IPS DF 6.9 (cell line): ENCODE data around the gene TAS2R19.
"Not testable (repeated sequence)": the region's sequence is repeated elsewhere in the genome, so short reads cannot be mapped to it uniquely, and the experiment has no call there.

ENCODE experiments used
- DNase-seq: peaks from one replicate; pipeline ENCODE4 v3.0.0-alpha.2; 2013; ENCODE audit warnings: low read depth, low spot score
- H3K27ac ChIP-seq: one replicate; pipeline ENCODE4 v1.5.1; 2013; ENCODE audit warnings: low read length, control low read depth
- H3K27me3 ChIP-seq: 2 replicates; pipeline ENCODE4 v1.6.1; 2013; ENCODE audit warnings: mild to moderate bottlenecking, low read length; ENCODE audit not compliant: control insufficient read depth, insufficient read depth
- H3K36me3 ChIP-seq: 2 replicates; pipeline ENCODE4 v1.6.1; 2013; ENCODE audit warnings: low read length; ENCODE audit not compliant: control insufficient read depth, insufficient read depth
- H3K4me1 ChIP-seq: 2 replicates; pipeline ENCODE4 v1.6.1; 2013; ENCODE audit warnings: low read length; ENCODE audit not compliant: control insufficient read depth, insufficient read depth
- H3K4me3 ChIP-seq: 2 replicates; pipeline ENCODE4 v1.5.1; 2013; ENCODE audit warnings: mild to moderate bottlenecking, low read length
- H3K9me3 ChIP-seq: 2 replicates; pipeline ENCODE4 v1.6.1; 2013; ENCODE audit warnings: low read length, inconsistent platforms; ENCODE audit not compliant: control insufficient read depth, insufficient read depth
- WGBS: extraction: QIAGEN DNeasy Blood & Tissue Kit; methylation state at CpG from one replicate; pipeline ENCODE4 v1.1.7; 2013; ENCODE audit warnings: mixed read lengths, missing lambda C conversion rate; ENCODE audit not compliant: insufficient read length, insufficient coverage; 5-methylcytosine and 5-hydroxymethylcytosine counted together

Gene TAS2R19

GRCh38 chr12:11041366-11041765 lies 18.9 kb upstream of the TAS2R19 start:
- not testable (repeated sequence) for DNase-seq, H3K36me3 ChIP-seq, H3K4me3 ChIP-seq, H3K4me1 ChIP-seq, H3K9me3 ChIP-seq, H3K27me3 ChIP-seq, H3K27ac ChIP-seq
- no CpG with 5 or more reads among the region's 2 CpGs for WGBS

GRCh38 chr12:11040162-11040561 lies 17.7 kb upstream of the TAS2R19 start:
- no peak overlapping the region for H3K27ac ChIP-seq
- WGBS: no CpG with 5 or more reads among the region's 1 CpG
- H3K36me3 ChIP-seq: no peaks in the 10 kb centered on the region
- no peak for DNase-seq
- no peak overlapping the region for H3K4me3 ChIP-seq
- no peaks in the 10 kb centered on the region for H3K9me3 ChIP-seq
- no peaks in the 10 kb centered on the region for H3K4me1 ChIP-seq
- no peaks in the 10 kb centered on the region for H3K27me3 ChIP-seq

- H3K36me3 ChIP-seq: no peaks in the 10 kb centered on the region
- no CpG with 5 or more reads among the region's 3 CpGs for WGBS
- no peak for DNase-seq
- H3K9me3 ChIP-seq: no peaks in the 10 kb centered on the region
- H3K27me3 ChIP-seq: no peaks in the 10 kb centered on the region
- H3K4me3 ChIP-seq: no peak overlapping the region
- no peak overlapping the region for H3K27ac ChIP-seq
- no peaks in the 10 kb centered on the region for H3K4me1 ChIP-seq
Observed at GRCh38 chr12:11039171-11039570, 16.8 kb upstream of the TAS2R19 start.

- no CpG with 5 or more reads among the region's 3 CpGs for WGBS
- H3K4me3 ChIP-seq: not testable (repeated sequence)
Observed at GRCh38 chr12:11033959-11034358, 11.5 kb upstream of the TAS2R19 start.

GRCh38 chr12:11031307-11031706 lies 8.9 kb upstream of the TAS2R19 start, which contains the start of gene TAS2R31:
Gene TAS2R31, minus strand, starts transcription at chr12:11031407. Its CDS starts 72 bp downstream, at chr12:11031335.
- Histone ChIP-seq H3K4me3 (no peak within 1 kb of the TSS), H3K4me1 (no peaks in the 10 kb centered on the region), H3K9me3 (no peaks in the 10 kb centered on the region), H3K27ac (no peak within 1 kb of the TSS), H3K36me3 (no peaks in the 10 kb centered on the region), H3K27me3 (no peaks in the 10 kb centered on the region)
- no peak for DNase-seq
- WGBS: no CpG with 5 or more reads among the region's 6 CpGs

More at GRCh38 chr12:11033959-11034358, 11.5 kb upstream of the TAS2R19 start:
- DNase-seq, H3K36me3 ChIP-seq, H3K27me3 ChIP-seq, H3K9me3 ChIP-seq, H3K27ac ChIP-seq, H3K4me1 ChIP-seq: not testable (repeated sequence)

GRCh38 chr12:11026118-11026517 lies 3.7 kb upstream of the TAS2R19 start:
- no peaks in the 10 kb centered on the region for H3K27me3 ChIP-seq
- H3K36me3 ChIP-seq: no peaks in the 10 kb centered on the region
- WGBS: no CpG with 5 or more reads among the region's 6 CpGs
- peak; percentile 20 for DNase-seq
- no peaks in the 10 kb centered on the region for H3K4me1 ChIP-seq
- H3K9me3 ChIP-seq: no peaks in the 10 kb centered on the region
- no peak overlapping the region for H3K27ac ChIP-seq
- no peak overlapping the region for H3K4me3 ChIP-seq

GRCh38 chr12:11023387-11023786 lies 967 bp upstream of the TAS2R19 start:
- Histone ChIP-seq H3K27me3 (no peaks in the 10 kb centered on the region), H3K4me1 (no peaks in the 10 kb centered on the region), H3K27ac (no peak overlapping the region), H3K9me3 (no peaks in the 10 kb centered on the region), H3K4me3 (no peak overlapping the region), H3K36me3 (no peaks in the 10 kb centered on the region)
- no CpG with 5 or more reads among the region's 2 CpGs for WGBS
- DNase-seq: no peak

GRCh38 chr12:11016937-11017336 lies 5.5 kb downstream of the TAS2R19 start:
- H3K27ac ChIP-seq: no peak overlapping the region
- no peaks in the 10 kb centered on the region for H3K36me3 ChIP-seq
- no CpG with 5 or more reads among the region's 1 CpG for WGBS
- no peak overlapping the region for H3K4me3 ChIP-seq
- no peaks in the 10 kb centered on the region for H3K27me3 ChIP-seq
- DNase-seq: no peak
- no peaks in the 10 kb centered on the region for H3K4me1 ChIP-seq
- no peaks in the 10 kb centered on the region for H3K9me3 ChIP-seq

GRCh38 chr12:11015775-11016430 lies 6.5 kb downstream of the TAS2R19 start:
- no peak for DNase-seq
- Histone ChIP-seq H3K27me3 (no peaks in the 10 kb centered on the region), H3K27ac (no peak overlapping the region), H3K36me3 (no peaks in the 10 kb centered on the region), H3K9me3 (no peaks in the 10 kb centered on the region), H3K4me3 (no peak overlapping the region), H3K4me1 (no peaks in the 10 kb centered on the region)
- WGBS: no CpG with 5 or more reads among the region's 4 CpGs

GRCh38 chr12:11014234-11014633 lies 8.2 kb downstream of the TAS2R19 start:
- Histone ChIP-seq H3K27me3 (no peaks in the 10 kb centered on the region), H3K27ac (no peak overlapping the region), H3K36me3 (no peaks in the 10 kb centered on the region), H3K9me3 (no peaks in the 10 kb centered on the region), H3K4me1 (no peaks in the 10 kb centered on the region), H3K4me3 (no peak overlapping the region)
- DNase-seq: no peak

- H3K27me3 ChIP-seq: no peaks in the 10 kb centered on the region
- H3K4me3 ChIP-seq: no peak overlapping the region
- H3K27ac ChIP-seq: no peak overlapping the region
- H3K36me3 ChIP-seq: no peaks in the 10 kb centered on the region
- WGBS: no CpG with 5 or more reads among the region's 1 CpG
- no peak for DNase-seq
- no peaks in the 10 kb centered on the region for H3K4me1 ChIP-seq
- H3K9me3 ChIP-seq: no peaks in the 10 kb centered on the region
Observed at GRCh38 chr12:11007608-11008007, 14.8 kb downstream of the TAS2R19 start.
